Measurements from ENCODE around the gene CACNA2D4. TPM values are rescaled to one million over a fixed set of nuclear protein-coding genes. Genes with fewer than 3 reads are reported as not detected.

The CACNA2D4 gene
- total and polyA plus RNA-seq, 4 donors: 0.95 to 1.8 (median 1.7) TPM

DNA sequence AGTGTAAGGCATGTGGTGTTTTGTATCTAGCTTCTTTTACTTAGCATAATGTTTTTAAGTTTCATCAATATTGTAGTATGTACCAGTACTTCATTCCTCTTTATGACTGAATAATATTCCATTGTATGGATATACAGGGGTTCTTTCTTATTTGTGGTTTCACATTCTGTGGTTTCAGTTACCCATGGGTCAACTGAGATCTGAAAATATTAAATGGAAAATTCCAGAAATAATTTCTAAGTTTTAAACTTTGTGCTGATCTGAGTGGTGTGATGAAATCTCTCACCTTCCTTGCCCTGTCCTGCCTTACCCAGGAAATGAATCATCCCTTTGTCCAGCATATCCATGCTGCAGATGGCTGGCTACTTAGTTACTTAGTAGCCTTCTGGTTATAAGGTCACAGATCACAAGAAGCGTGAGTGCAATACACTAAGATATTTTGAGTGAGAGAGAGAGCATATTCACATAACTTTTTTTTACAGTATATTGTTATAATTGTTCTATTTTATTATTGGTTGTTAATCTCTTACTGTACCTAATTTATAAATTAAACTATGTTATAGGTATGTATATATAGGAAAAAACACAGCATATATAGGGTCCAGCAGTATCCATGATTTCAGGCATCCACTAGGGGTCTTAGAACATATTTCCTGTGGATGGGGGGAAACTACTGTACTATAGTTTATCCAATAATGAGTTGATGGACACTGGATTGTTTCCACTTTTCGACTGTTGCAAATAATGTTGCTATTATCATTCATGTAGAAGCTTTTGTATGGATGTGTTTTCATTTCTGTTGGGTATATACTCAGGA is 157.7 kb downstream of the CACNA2D4 start:
- no peaks in the 10 kb centered on the region for H3K27me3 ChIP-seq (ENCODE audit: control insufficient read depth, insufficient read depth, low read length)
- H3K4me3 ChIP-seq (ENCODE audit: low read depth, low read length): no peak overlapping the region
- no peak for DNase-seq (ENCODE audit: low read depth in 4 of 6, low spot score in 6 of 6)
- no peaks in the 10 kb centered on the region for H3K9me3 ChIP-seq (ENCODE audit: control insufficient read depth, insufficient read depth, low read length)
- no peaks in the 10 kb centered on the region for H3K36me3 ChIP-seq (ENCODE audit: control insufficient read depth, insufficient read depth, low read length)
- no peaks in the 10 kb centered on the region for H3K4me1 ChIP-seq (ENCODE audit: control insufficient read depth, insufficient read depth, low read length)
- no CpG with 5 or more reads among the region's 2 CpGs for WGBS (ENCODE audit: insufficient coverage)
- H3K27ac ChIP-seq (ENCODE audit: low read depth, low read length): no peak overlapping the region

DNA sequence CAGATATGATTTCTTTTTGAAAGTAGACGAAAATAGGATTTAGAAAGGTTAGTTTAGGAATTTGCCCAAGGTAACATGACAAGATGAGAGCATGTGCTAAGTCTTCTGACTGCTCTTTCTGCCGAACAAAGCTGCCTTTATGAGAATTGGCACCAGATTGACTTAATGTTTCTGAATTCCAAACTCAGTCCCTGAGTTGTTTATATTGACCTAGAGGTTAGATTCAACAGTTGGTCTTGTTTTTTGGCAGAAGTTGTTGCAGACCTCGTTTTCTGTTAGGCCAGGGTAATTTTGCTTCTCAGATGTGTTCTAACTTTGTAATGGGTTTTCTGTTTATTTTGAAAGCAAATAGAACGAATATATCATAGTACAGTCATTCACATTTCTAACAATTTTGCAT is 159.6 kb downstream of the CACNA2D4 start:
- peak in 1 of 6 donors; percentile 56 for DNase-seq (ENCODE audit: low read depth in 4 of 6, low spot score in 6 of 6)
- Histone ChIP-seq H3K27ac (ENCODE audit: low read depth, low read length) (no peak overlapping the region), H3K4me3 (ENCODE audit: low read depth, low read length) (no peak overlapping the region)

GRCh38 chr12:1758376-1758775 is 160.1 kb downstream of the CACNA2D4 start:
- Histone ChIP-seq H3K9me3 (ENCODE audit: control insufficient read depth, insufficient read depth, low read length) (no peaks in the 10 kb centered on the region), H3K4me1 (ENCODE audit: control insufficient read depth, insufficient read depth, low read length) (no peaks in the 10 kb centered on the region), H3K4me3 (ENCODE audit: low read depth, low read length) (no peak overlapping the region), H3K27me3 (ENCODE audit: control insufficient read depth, insufficient read depth, low read length) (no peaks in the 10 kb centered on the region), H3K36me3 (ENCODE audit: control insufficient read depth, insufficient read depth, low read length) (peaks cover 2% of the 10 kb centered on the region), H3K27ac (ENCODE audit: low read depth, low read length) (no peak overlapping the region)
- DNase-seq (ENCODE audit: low read depth in 4 of 6, low spot score in 6 of 6): peak in 1 of 6 donors; percentile 24
- 100% methylated on average over 1 of the region's 2 CpGs for WGBS (ENCODE audit: insufficient coverage)

More for the DNA sequence above, 159.6 kb downstream of the CACNA2D4 start:
- H3K27me3 ChIP-seq (ENCODE audit: control insufficient read depth, insufficient read depth, low read length): no peaks in the 10 kb centered on the region
- no peaks in the 10 kb centered on the region for H3K9me3 ChIP-seq (ENCODE audit: control insufficient read depth, insufficient read depth, low read length)
- no peaks in the 10 kb centered on the region for H3K4me1 ChIP-seq (ENCODE audit: control insufficient read depth, insufficient read depth, low read length)
- 50% methylated on average over 2 of the region's 4 CpGs for WGBS (ENCODE audit: insufficient coverage)
- H3K36me3 ChIP-seq (ENCODE audit: control insufficient read depth, insufficient read depth, low read length): peaks cover 2% of the 10 kb centered on the region

DNA sequence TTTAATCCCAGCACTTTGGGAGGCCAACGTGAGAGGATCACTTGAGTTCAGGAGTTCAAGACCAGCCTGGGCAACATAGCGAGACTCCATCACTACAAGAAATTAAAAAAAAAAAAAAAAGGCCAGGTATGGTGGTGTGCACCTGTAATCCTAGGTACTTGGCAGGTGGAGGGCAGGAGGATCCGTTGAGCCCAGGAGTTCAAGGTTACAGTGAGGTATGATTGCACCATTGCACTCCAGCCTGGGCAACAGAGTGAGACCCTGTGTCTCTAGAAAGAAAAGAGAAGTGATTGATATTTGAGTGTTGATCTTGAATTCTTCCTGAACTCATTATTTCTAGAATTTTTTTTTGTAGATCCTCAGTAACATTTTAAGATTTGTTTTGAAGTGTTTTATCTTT is 168.2 kb downstream of the CACNA2D4 start:
- 100% methylated on average over 1 of the region's 3 CpGs for WGBS (ENCODE audit: insufficient coverage)
- Histone ChIP-seq H3K27me3 (ENCODE audit: control insufficient read depth, insufficient read depth, low read length) (no peaks in the 10 kb centered on the region), H3K4me1 (ENCODE audit: control insufficient read depth, insufficient read depth, low read length) (no peaks in the 10 kb centered on the region), H3K36me3 (ENCODE audit: control insufficient read depth, insufficient read depth, low read length) (peaks cover 2% of the 10 kb centered on the region), H3K4me3 (ENCODE audit: low read depth, low read length) (no peak overlapping the region), H3K9me3 (ENCODE audit: control insufficient read depth, insufficient read depth, low read length) (no peaks in the 10 kb centered on the region), H3K27ac (ENCODE audit: low read depth, low read length) (no peak overlapping the region)
- no peak for DNase-seq (ENCODE audit: low read depth in 4 of 6, low spot score in 6 of 6)

GRCh38 chr12:1749019-1749418 is 169.4 kb downstream of the CACNA2D4 start:
- H3K27ac ChIP-seq (ENCODE audit: low read depth, low read length): no peak overlapping the region
- WGBS (ENCODE audit: insufficient coverage): no CpG with 5 or more reads among the region's 5 CpGs
- H3K9me3 ChIP-seq (ENCODE audit: control insufficient read depth, insufficient read depth, low read length): no peaks in the 10 kb centered on the region
- H3K36me3 ChIP-seq (ENCODE audit: control insufficient read depth, insufficient read depth, low read length): no peaks in the 10 kb centered on the region
- no peaks in the 10 kb centered on the region for H3K4me1 ChIP-seq (ENCODE audit: control insufficient read depth, insufficient read depth, low read length)
- H3K27me3 ChIP-seq (ENCODE audit: control insufficient read depth, insufficient read depth, low read length): no peaks in the 10 kb centered on the region
- no peak for DNase-seq (ENCODE audit: low read depth in 4 of 6, low spot score in 6 of 6)
- no peak overlapping the region for H3K4me3 ChIP-seq (ENCODE audit: low read depth, low read length)

DNA sequence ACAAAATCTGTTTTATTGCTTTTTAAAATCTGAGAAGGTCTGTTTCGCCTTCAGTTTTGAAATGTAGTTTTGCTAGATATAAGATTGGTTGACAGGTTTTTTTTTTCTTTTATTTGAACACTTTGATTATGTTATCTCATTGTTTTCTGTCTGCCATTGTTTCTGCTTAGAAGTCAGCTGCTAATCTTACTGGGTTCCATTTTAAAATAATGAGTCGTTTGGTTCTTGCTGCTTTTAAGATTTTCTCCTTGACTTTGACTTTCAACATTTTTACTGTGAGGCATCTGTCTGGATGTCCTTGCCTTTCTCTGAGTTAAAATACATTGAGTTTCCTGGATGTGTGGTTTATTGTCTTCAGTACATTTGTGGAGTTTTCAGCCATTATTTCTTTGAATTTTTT is 170.8 kb downstream of the CACNA2D4 start:
- no peak overlapping the region for H3K4me3 ChIP-seq (ENCODE audit: low read depth, low read length)
- DNase-seq (ENCODE audit: low read depth in 4 of 6, low spot score in 6 of 6): no peak
- H3K27me3 ChIP-seq (ENCODE audit: control insufficient read depth, insufficient read depth, low read length): no peaks in the 10 kb centered on the region
- no peak overlapping the region for H3K27ac ChIP-seq (ENCODE audit: low read depth, low read length)
- no CpG with 5 or more reads among the region's 2 CpGs for WGBS (ENCODE audit: insufficient coverage)
- H3K36me3 ChIP-seq (ENCODE audit: control insufficient read depth, insufficient read depth, low read length): no peaks in the 10 kb centered on the region
- H3K9me3 ChIP-seq (ENCODE audit: control insufficient read depth, insufficient read depth, low read length): no peaks in the 10 kb centered on the region
- no peaks in the 10 kb centered on the region for H3K4me1 ChIP-seq (ENCODE audit: control insufficient read depth, insufficient read depth, low read length)

- Histone ChIP-seq H3K27ac (ENCODE audit: low read depth, low read length) (no peak overlapping the region), H3K9me3 (ENCODE audit: control insufficient read depth, insufficient read depth, low read length) (no peaks in the 10 kb centered on the region), H3K4me1 (ENCODE audit: control insufficient read depth, insufficient read depth, low read length) (no peaks in the 10 kb centered on the region), H3K36me3 (ENCODE audit: control insufficient read depth, insufficient read depth, low read length) (no peaks in the 10 kb centered on the region), H3K4me3 (ENCODE audit: low read depth, low read length) (no peak overlapping the region), H3K27me3 (ENCODE audit: control insufficient read depth, insufficient read depth, low read length) (no peaks in the 10 kb centered on the region)
- 67% methylated on average over 1 of the region's 2 CpGs for WGBS (ENCODE audit: insufficient coverage)
- DNase-seq (ENCODE audit: low read depth in 4 of 6, low spot score in 6 of 6): no peak
Measured at GRCh38 chr12:1744932-1745331, 173.5 kb downstream of the CACNA2D4 start.

Other genes starting within 250 kb of the CACNA2D4 start
- 10 to 100 TPM; 43.5 to 49.3 TPM for gene ADIPOR2, start 227.6 kb downstream of the CACNA2D4 start, total RNA-seq
- 10 to 100 TPM; 40.7 to 41.2 TPM for gene ADIPOR2, start 227.6 kb downstream of the CACNA2D4 start, polyA plus RNA-seq (ENCODE audit: insufficient read length in 2 of 2)
- gene LRTM2, start 98.1 kb downstream of the CACNA2D4 start, total RNA-seq: 1 to 10 TPM; 1.4 to 3.2 TPM
- gene LRTM2, start 98.1 kb downstream of the CACNA2D4 start, polyA plus RNA-seq (ENCODE audit: insufficient read length in 2 of 2): 1 to 10 TPM; 7.4 to 9.6 TPM
- gene DCP1B, start 85.8 kb upstream of the CACNA2D4 start, total RNA-seq: 10 to 100 TPM; 11.7 to 13.7 TPM
- 10 to 100 TPM; 16.6 to 16.7 TPM for gene DCP1B, start 85.8 kb upstream of the CACNA2D4 start, polyA plus RNA-seq (ENCODE audit: insufficient read length in 2 of 2)
- 10 to 100 TPM; 14.8 to 18.1 TPM for gene CACNA1C, start 134.3 kb upstream of the CACNA2D4 start, total RNA-seq
- gene CACNA1C, start 134.3 kb upstream of the CACNA2D4 start, polyA plus RNA-seq (ENCODE audit: insufficient read length in 2 of 2): 10 to 100 TPM; 18.4 to 22.2 TPM